Pons (tissue), 1 donor: ENCODE results near the gene ITSN1.
A peak's percentile ranks its signal among the peaks of the same experiment; 100 is the strongest.
"Not testable (repeated sequence)": the region's sequence is repeated elsewhere in the genome, so short reads cannot be mapped to it uniquely, and the experiment has no call there.

Source experiments
- DNase-seq: peaks from one replicate; pipeline ENCODE4 v3.0.0-alpha.2; 2016; ENCODE audit warnings: low spot score

The ITSN1 gene

DNA sequence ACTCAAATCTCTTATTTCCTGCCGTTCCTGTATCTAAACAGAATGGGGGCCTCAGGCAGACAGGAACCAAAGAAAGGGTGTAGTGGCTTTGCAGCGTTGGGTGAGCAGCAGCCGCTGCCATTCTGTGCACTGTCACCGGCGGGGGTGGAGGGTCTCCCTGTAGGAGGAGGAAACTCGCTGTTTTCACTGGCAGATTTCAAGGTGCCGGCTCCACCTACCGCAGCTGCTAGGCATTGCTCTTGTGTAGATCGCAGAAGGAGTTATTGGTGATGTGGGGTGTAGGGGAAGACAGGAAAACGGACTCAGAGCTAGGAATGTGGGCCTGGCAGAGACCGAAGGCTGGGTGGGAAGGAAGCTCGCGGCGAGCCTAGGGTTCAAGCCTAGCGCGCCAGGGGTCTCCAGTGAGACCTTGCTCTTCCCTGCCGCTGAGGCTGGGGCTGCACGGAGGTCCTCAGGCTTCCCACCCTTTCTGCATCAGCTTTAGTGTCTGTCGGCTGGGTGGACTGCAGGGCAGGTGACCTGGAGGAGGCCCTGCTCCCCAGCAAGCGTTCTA lies 252.5 kb downstream of the ITSN1 start:
- peak; percentile 58 for DNase-seq

GRCh38 chr21:33895356-33895755 lies 253.1 kb downstream of the ITSN1 start:
- no peak for DNase-seq

DNA sequence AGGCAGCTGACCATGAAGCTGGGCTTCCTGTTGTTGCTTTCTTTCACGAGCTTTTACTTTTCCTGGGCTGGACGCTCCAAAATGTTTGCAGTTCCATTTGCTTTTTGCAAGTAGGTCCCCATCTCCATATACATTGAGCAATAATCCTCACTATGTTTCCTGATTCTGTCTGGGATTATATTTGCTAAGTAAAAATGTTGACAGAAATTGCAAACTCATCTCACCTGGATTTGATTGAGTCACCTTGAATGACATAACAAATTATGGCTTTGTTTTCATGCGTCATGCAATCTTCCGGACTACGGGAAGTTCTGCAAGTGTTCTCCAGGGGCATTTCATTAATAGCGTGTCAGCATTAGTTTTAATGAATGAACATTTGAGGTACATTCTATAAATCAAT lies 254.4 kb downstream of the ITSN1 start:
- no peak for DNase-seq

- DNase-seq = no peak
These were observed 254.8 kb downstream of the ITSN1 start for GRCh38 chr21:33897098-33897497.

DNA sequence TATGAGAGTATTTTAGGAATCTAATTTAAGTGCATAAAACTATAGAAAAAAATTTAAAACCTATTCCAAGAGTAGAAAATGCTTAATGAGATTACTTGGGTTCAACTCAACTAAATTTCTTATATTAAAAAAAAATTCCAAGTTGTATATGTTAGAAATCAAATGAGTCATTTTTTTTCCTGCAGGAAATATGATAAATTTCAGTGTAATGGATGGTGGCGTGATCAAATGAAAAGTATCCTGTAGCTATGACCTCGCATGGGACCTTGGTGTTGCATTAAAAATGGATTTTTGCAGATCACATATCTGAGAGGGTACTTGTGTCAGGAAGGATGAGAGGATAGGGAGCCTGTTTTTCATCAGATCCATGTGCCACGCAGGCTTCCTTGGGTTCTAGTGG lies 255.4 kb downstream of the ITSN1 start:
- DNase-seq = no peak

GRCh38 chr21:33898586-33898985 lies 256.3 kb downstream of the ITSN1 start:
- DNase-seq = no peak

DNA sequence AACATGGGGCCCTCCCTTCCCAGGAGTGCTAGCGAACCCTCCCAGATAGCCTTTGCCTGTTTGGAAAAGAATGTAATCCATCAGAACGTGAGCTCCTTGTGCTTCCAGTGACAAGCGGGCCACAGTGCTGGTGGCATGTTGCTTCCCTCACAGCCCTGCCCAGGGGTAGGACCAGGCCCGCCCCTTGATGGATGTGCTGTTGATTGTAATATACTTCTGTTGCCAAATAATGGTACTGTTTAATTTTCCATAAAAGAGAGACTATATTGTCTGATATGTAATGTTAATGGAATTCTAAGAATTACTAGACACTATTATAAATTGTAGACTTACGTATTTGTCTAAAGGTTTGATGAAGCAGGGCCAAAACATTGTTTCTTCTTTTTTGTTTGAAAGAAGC lies 256.9 kb downstream of the ITSN1 start:
- DNase-seq = no peak

DNA sequence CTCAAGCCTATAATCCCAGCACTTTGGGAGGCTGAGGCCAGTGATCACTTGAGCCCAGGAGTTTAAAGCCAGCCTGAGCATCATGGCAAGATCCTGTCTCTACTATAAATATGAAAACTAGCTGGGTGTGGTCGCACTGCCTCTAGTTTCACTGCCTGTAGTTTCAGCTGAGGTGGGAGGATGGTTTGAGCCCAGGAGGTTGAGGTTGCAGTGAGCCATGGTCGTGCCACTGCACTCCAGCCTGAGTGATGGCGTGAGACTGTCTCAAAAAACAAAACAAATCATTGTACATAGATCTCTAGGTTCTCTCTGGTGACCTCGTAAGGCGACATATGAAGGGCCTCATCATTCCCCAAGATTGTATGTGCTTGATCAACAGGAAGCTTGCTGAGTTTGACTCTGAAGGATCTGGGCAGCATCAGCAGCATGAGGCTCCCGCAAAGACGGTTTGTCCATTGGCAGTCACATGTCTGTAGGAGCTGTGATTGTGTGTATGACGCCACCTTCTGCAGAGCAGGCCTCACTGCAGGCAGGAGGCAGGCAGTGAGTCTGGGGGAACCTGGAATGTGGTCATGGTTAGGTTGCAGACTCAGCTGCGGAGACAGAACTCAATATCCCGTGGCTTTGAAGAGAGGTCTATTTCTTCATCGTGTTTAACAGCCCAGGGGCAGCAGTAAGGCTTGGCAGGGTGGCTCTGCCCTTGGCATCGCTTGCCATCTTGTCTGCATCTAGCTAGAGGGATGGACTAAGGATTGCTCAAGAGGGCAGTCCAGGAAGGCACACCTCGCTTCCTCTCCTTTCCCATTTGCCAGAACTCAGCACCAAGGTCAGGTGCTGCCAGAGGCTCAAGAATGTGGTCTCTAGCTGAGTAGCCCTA lies 259.3 kb downstream of the ITSN1 start:
- peak; percentile 76 for DNase-seq

- no peak for DNase-seq
These were observed 260.0 kb downstream of the ITSN1 start for GRCh38 chr21:33902349-33902748.

- DNase-seq = no peak
These were observed 261.7 kb downstream of the ITSN1 start for GRCh38 chr21:33904041-33904440.

DNA sequence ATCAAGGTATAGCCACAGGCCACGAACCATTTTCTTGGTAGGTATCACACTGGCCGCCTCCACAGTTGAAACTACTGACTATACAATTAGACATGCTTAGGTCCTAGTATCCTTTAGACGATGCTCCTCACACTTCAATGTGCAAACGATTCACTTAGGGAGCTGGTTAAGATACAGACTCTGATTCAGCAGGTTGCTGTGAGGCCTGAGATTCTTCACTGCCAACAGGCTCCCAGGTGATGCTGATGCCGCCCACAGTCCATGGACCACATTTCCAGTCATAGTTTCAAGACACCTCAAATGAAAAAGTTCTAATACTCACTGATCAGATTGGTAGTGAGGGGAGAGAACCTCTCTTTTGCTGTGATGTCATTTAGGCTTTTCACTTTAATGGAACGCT lies 266.5 kb downstream of the ITSN1 start:
- no peak for DNase-seq

DNA sequence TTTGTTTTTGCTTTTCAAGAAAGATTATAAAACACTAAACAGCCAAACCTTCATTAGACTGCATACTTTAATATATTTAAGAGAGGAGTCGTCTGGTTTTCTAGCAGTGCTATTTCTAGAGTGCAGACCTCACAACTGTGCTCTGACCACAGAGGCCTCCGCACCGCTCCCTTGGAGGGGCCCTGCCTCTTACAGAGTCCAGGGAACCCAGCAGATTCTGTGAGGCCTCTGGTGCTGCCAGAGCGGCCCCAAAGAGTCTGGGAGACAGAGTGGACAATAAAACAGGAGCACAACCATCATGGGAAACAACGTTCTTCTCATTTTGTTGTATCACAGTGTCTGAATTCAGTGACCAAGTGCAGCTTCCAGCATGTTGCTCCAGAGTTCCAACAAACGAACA lies 267.5 kb downstream of the ITSN1 start:
- DNase-seq = no peak

DNA sequence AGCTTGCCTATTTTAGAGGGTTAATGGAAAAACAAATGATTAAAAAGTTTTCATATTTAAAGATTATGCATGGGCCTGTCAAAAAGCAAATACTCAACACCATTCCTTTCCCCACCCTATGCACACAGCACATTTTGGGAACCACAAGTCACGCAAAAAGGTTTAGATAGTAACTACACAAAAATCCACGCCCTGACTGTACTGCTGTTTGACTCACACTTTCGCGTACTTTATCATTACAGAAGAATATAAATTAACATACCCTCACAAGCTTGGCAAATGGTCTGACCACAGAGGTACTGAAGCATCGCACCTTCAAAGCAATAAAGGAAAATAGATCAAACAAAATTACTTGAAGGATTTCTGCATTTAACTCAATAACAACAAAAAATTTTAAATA lies 271.9 kb downstream of the ITSN1 start:
- no peak for DNase-seq

DNA sequence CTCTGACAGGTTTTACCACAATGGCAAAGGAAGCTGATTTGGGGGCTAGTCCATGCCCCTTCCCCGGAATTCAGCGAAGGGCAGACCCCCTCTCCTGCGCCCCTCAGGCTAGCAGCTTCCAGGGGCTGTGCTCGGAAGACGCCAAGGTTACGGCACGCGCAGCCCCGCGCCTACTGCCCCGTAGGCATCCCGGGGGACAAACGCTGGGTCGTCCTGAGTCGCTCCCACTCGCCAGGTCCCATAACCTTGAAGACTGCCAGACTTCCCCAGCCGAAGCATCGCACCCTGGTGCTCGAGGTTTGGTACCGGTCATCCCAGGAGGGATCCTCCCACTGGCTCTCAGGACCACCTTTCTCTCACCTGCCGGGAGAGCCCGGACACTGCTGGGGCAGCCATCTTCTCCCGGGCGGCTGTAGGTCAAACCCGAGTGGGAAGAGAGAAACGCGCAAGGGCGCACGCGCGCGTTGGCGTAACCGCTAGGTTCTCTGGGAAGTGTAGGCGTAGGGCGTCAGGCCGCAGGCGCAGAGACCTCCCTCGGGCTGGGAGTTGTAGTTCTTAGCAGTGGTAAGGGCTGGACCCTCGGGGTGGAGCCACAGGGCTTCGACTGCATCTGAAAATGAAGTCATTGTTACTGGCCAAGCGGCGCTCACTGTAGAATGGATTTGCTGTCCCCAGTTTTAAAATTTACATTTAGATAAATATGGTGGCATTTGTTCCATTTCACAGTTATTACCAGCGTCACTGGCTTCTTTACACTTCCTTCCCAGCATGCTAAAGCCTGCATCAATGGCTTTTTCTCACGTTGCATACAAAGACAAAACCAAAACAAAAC lies 273.3 kb downstream of the ITSN1 start, which contains the start of gene ATP5PO:
ATP5PO (minus strand) TSS at position 437 of the 832 bp plus-strand sequence; CDS start at position 396, 41 bp downstream.
- DNase-seq = peak; percentile 98

- DNase-seq = no peak
These were observed 273.9 kb downstream of the ITSN1 start for GRCh38 chr21:33916200-33916567.

GRCh38 chr21:33917421-33917820 lies 275.1 kb downstream of the ITSN1 start:
- no peak for DNase-seq

- peak; percentile 94 for DNase-seq
These were observed 281.9 kb downstream of the ITSN1 start for GRCh38 chr21:33924079-33924765.

- DNase-seq = no peak
These were observed 282.4 kb downstream of the ITSN1 start for GRCh38 chr21:33924766-33925100.

- DNase-seq = not testable (repeated sequence)
These were observed 283.9 kb downstream of the ITSN1 start for GRCh38 chr21:33926248-33926647.

DNA sequence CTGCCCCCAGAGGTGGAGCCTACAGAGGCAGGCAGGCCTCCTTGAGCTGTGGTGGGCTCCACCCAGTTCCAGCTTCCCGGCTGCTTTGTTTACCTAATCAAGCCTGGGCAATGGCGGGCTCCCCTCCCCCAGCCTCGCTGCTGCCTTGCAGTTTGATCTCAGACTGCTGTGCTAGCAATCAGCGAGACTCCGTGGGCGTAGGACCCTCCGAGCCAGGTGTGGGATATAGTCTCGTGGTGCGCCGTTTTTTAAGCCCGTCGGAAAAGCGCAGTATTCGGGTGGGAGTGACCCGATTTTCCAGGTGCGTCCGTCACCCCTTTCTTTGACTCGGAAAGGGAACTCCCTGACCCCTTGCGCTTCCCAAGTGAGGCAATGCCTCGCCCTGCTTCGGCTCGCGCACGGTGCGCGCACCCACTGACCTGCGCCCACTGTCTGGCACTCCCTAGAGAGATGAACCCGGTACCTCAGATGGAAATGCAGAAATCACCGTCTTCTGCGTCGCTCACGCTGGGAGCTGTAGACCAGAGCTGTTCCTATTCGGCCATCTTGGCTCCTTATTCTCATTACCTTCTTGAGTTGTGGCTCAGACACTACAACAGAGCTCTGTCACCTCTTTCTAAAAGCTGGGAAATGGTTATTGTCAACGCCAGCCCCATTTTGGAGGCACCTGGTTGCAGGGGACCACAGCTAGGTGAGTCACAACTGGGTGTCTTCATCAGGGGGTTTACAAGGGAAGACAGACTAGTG lies 288.9 kb downstream of the ITSN1 start:
- DNase-seq = not testable (repeated sequence)

DNA sequence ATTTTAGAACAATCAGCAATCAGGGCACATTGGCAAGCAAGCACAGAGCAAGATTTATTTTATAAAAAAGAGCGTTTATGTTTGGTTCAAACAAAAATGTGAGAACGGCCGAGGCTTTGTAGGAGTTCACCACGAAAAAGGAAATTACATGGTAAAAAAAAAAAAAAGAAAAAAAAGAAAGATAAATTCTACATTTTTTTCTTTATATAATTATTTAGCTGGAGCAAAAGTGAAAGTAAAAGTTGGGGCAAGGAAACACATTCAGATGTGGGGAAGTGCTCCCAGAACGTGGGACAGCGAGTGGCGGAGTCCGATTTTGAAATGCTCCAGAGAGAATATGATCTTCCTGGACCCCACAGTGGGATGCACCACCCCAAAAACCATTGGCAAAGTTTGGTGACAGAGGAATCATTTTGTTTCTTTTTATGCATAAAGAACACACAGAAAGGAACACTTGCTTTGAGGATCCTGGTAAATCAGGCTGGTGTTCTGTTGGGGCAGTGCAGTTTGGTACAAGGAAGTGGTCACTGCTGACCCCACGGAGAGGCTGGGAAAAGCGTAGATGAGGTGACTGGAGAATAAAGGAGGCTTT lies 289.6 kb downstream of the ITSN1 start:
- DNase-seq = peak; percentile 33
